Keratinocyte (primary cell): ENCODE measurements around the gene PLPP3. TPM values are rescaled to one million over a fixed set of nuclear protein-coding genes. Genes with fewer than 3 reads are reported as not detected.

Source experiments
- DNase-seq: peaks from one replicate; pipeline ENCODE4 v3.0.0-alpha.2; 2011; ENCODE audit warnings: low read depth, missing footprints, low spot score
- FAIRE-seq: peaks from 2 replicates; lab custom pipeline; 2011; peaks lifted over from hg19 to GRCh38; lab: Jason Lieb, UNC
- H2AFZ ChIP-seq: 2 replicates; pipeline ENCODE4 v1.6.0; 2012; ENCODE audit warnings: low read length, control low read depth, inconsistent platforms; ENCODE audit not compliant: control insufficient read depth
- H3K27ac ChIP-seq: 2 replicates; pipeline ENCODE4 v1.5.1; 2011; ENCODE audit warnings: low read length; ENCODE audit not compliant: control insufficient read depth, insufficient read depth
- H3K27me3 ChIP-seq: 3 replicates; pipeline ENCODE4 v1.6.0; 2011; ENCODE audit warnings: low read length; ENCODE audit not compliant: control insufficient read depth, insufficient read depth; ENCODE audit errors: extremely low read depth
- H3K36me3 ChIP-seq, 2 experiments: 2 replicates in 1 of 2; 3 replicates in 1 of 2; pipeline ENCODE4 v1.5.1; 2011; ENCODE audit warnings: low read length in 2 of 2, mild to moderate bottlenecking in 1 of 2; ENCODE audit not compliant: control insufficient read depth in 2 of 2, insufficient read depth in 2 of 2; ENCODE audit errors: extremely low read depth in 1 of 2
- H3K4me1 ChIP-seq: 3 replicates; pipeline ENCODE4 v1.5.1; 2011; ENCODE audit warnings: low read length; ENCODE audit not compliant: control insufficient read depth, insufficient read depth; ENCODE audit errors: extremely low read depth
- H3K4me2 ChIP-seq: 3 replicates; pipeline ENCODE4 v1.6.0; 2011; ENCODE audit warnings: low read depth, low read length; ENCODE audit not compliant: control insufficient read depth, insufficient read depth; ENCODE audit errors: extremely low read depth
- H3K4me3 ChIP-seq, 3 experiments: fragments of 200-600 bp in 1 of 3; sonication (generic) in 1 of 3; 2 replicates in 2 of 3; 3 replicates in 1 of 3; pipeline ENCODE4 v1.5.1; 2011 to 2016; ENCODE audit warnings: low read length in 3 of 3, mild to moderate bottlenecking in 3 of 3, control low read depth in 2 of 3, inconsistent platforms in 1 of 3, low read depth in 1 of 3, mixed read lengths in 1 of 3, mixed run types in 1 of 3, moderate library complexity in 1 of 3; ENCODE audit not compliant: control insufficient read depth in 2 of 3, insufficient read depth in 2 of 3; ENCODE audit errors: extremely low read depth in 1 of 3
- H3K79me2 ChIP-seq: 2 replicates; pipeline ENCODE4 v1.6.0; 2012; ENCODE audit warnings: low read length; ENCODE audit not compliant: control insufficient read depth, insufficient read depth
- H3K9ac ChIP-seq: 3 replicates; pipeline ENCODE4 v1.6.0; 2011; ENCODE audit warnings: low read length; ENCODE audit not compliant: control insufficient read depth, insufficient read depth; ENCODE audit errors: extremely low read depth
- H3K9me1 ChIP-seq: 3 replicates; pipeline ENCODE4 v1.6.0; 2011; ENCODE audit warnings: low read length; ENCODE audit not compliant: control insufficient read depth, insufficient read depth; ENCODE audit errors: extremely low read depth
- H3K9me3 ChIP-seq: 2 replicates; pipeline ENCODE4 v1.5.1; 2012; ENCODE audit warnings: low read depth, low read length; ENCODE audit not compliant: control insufficient read depth
- H4K20me1 ChIP-seq: 3 replicates; pipeline ENCODE4 v1.6.0; 2011; ENCODE audit warnings: low read length; ENCODE audit not compliant: control insufficient read depth, insufficient read depth; ENCODE audit errors: extremely low read depth
- CTCF ChIP-seq, 3 experiments: IDR thresholded peaks in 1 of 3; conservative IDR thresholded peaks in 1 of 3; optimal IDR thresholded peaks in 1 of 3; 2 replicates in 2 of 3; 3 replicates in 1 of 3; pipeline versions ENCODE3 to v1.5.1; 2011; ENCODE audit warnings: low read length in 3 of 3, mild to moderate bottlenecking in 3 of 3, moderate library complexity in 2 of 3, control low read depth in 1 of 3, inconsistent platforms in 1 of 3; ENCODE audit not compliant: insufficient read depth in 2 of 3; ENCODE audit errors: extremely low read depth in 1 of 3
- EZH2 ChIP-seq: IDR thresholded peaks from one replicate; pipeline ENCODE4 v1.6.1; 2012; ENCODE audit warnings: inconsistent platforms, mild to moderate bottlenecking, low read length, moderate library complexity
- dilution Hi-C: fragments of 300-500 bp; cut with MboI; formaldehyde crosslinking; loops from one replicate; pipeline ENCODE4 v1.7.0; 2020; ENCODE audit warnings: low sequenced_read_pairs; ENCODE audit not compliant: extremely low pct_ligation_motif_present
- polyA plus RNA-seq, 5 experiments: library from polyadenylated mRNA; depleted of rRNA in 3 of 5; stranded (reverse) in 3 of 5; stranded (forward) in 1 of 5; unstranded in 1 of 5; fragments of >200 nt; gene quantifications; 1 replicate in 1 of 5; 2 replicates in 3 of 5; 3 replicates in 1 of 5; pipeline versions ENCODE4 v1.2.1 to v1.2.3, GENCODE V29; 2011 to 2012; ENCODE audit warnings: missing spikeins in 2 of 5, low read depth in 1 of 5, low replicate concordance in 1 of 5

The PLPP3 gene
- polyA plus RNA-seq, 1 donor (not counting 4 experiments of a cell fraction or from before 2014, with no cell fraction given), result 4.0 TPM

GRCh38 chr1:56525489-56526041 lies 53.8 kb downstream of the PLPP3 start:
- no peak for DNase-seq
- FAIRE-seq, result peak; percentile 58
- no peaks in the 10 kb centered on the region for H3K79me2 ChIP-seq

DNA sequence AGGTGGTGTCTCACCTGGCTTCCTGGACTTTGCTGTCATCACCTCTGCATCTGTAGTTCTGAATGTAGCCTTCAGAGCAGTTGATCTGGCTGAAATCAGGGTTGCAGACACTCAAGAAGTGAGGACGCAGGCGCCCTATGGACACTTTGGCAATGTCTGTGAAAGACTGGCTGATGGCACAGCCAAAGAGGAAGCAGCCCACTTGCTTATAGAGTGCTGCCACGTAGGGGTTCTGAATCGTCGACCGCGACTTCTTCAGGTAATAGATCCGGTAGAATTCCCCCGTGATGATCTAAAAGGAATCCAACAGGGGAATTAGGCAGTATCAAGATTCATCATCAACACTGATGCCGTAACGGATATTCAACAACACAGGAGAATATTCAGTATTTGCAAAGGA lies 55.1 kb downstream of the PLPP3 start:
- TF ChIP-seq CTCF (optimal IDR thresholded peaks at IDR 0.05 in 1 of 3, IDR thresholded peaks at IDR 0.05 in 1 of 3, conservative IDR thresholded peaks at IDR 0.05 in 1 of 3; ENCODE audit: extremely low read depth in 1 of 3, insufficient read depth in 2 of 3, low read length in 3 of 3) (no peak), EZH2 (no peak)
- Histone ChIP-seq H3K4me3 (no peak overlapping the region), H3K27me3 (no peaks in the 10 kb centered on the region), H3K9ac (no peak overlapping the region), H3K9me3 (no peaks in the 10 kb centered on the region), H4K20me1 (no peaks in the 10 kb centered on the region), H3K4me2 (no peak overlapping the region), H2AFZ (no peak overlapping the region), H3K79me2 (no peaks in the 10 kb centered on the region), H3K36me3 (peaks cover 0 to 1% of the 10 kb centered on the region in 2 experiments), H3K4me1 (peaks cover 7% of the 10 kb centered on the region), H3K9me1 (no peaks in the 10 kb centered on the region), H3K27ac (no peak overlapping the region)
- no peak for DNase-seq
- FAIRE-seq, result no peak
- dilution Hi-C loops, result no loop called here

More at GRCh38 chr1:56525489-56526041, 53.8 kb downstream of the PLPP3 start:
- dilution Hi-C loops, result no loop called here
- no peak overlapping the region for H3K27ac ChIP-seq
- no peaks in the 10 kb centered on the region for H4K20me1 ChIP-seq
- peaks cover 7% of the 10 kb centered on the region for H3K4me1 ChIP-seq
- no peak overlapping the region for H3K4me2 ChIP-seq
- H3K36me3 ChIP-seq, result peaks cover 0 to 1% of the 10 kb centered on the region in 2 experiments
- H3K4me3 ChIP-seq, result no peak overlapping the region
- H3K9me1 ChIP-seq, result no peaks in the 10 kb centered on the region
- TF ChIP-seq EZH2 (no peak), CTCF (optimal IDR thresholded peaks at IDR 0.05 in 1 of 3, IDR thresholded peaks at IDR 0.05 in 1 of 3, conservative IDR thresholded peaks at IDR 0.05 in 1 of 3; ENCODE audit: extremely low read depth in 1 of 3, insufficient read depth in 2 of 3, low read length in 3 of 3) (no peak)
- H2AFZ ChIP-seq, result no peak overlapping the region
- H3K9me3 ChIP-seq, result no peaks in the 10 kb centered on the region
- no peak overlapping the region for H3K9ac ChIP-seq
- no peaks in the 10 kb centered on the region for H3K27me3 ChIP-seq
